ENCODE measurements around the gene CARD9.

Gene CARD9

GRCh38 chr9:136403538-136403914, 30.1 kb upstream of the CARD9 start:
- Histone ChIP-seq H3K79me2 (ENCODE audit: insufficient read depth, low read length) (peaks cover 11% of the 10 kb centered on the region), H3K27ac (ENCODE audit: low read depth, low read length, poor library complexity, severe bottlenecking) (no peak overlapping the region), H4K20me1 (ENCODE audit: insufficient read depth, low read length) (no peaks in the 10 kb centered on the region), H3K4me2 (ENCODE audit: low read length) (no peak overlapping the region), H3K9ac (ENCODE audit: low read length) (no peak overlapping the region), H3K9me3 (ENCODE audit: low read length) (no peaks in the 10 kb centered on the region), H3K4me3 (ENCODE audit: low read depth, low read length, poor library complexity, severe bottlenecking) (no peak overlapping the region), H3F3A (ENCODE audit: insufficient read depth, low read length) (no peaks in the 10 kb centered on the region), H3K4me1 (ENCODE audit: insufficient read depth, low read length, severe bottlenecking) (peaks cover 15% of the 10 kb centered on the region), H3K9me2 (ENCODE audit: low read depth, low read length) (no peaks in the 10 kb centered on the region), H3K36me3 (ENCODE audit: insufficient read depth, low read length) (peaks cover 70% of the 10 kb centered on the region), H3K27me3 (ENCODE audit: insufficient read depth, low read length) (no peaks in the 10 kb centered on the region), H2AFZ (ENCODE audit: low read length) (no peak overlapping the region)
- TF ChIP-seq EZH2 (IDR thresholded peaks at IDR 0.05; ENCODE audit: borderline replicate concordance, low read length) (no peak), CTCF (IDR thresholded peaks at IDR 0.05; ENCODE audit: low read length) (no peak)

- Histone ChIP-seq H3K27me3 (ENCODE audit: insufficient read depth, low read length) (no peaks in the 10 kb centered on the region), H3K4me1 (ENCODE audit: insufficient read depth, low read length, severe bottlenecking) (peaks cover 20% of the 10 kb centered on the region), H3F3A (ENCODE audit: insufficient read depth, low read length) (no peaks in the 10 kb centered on the region), H2AFZ (ENCODE audit: low read length) (no peak overlapping the region), H4K20me1 (ENCODE audit: insufficient read depth, low read length) (no peaks in the 10 kb centered on the region), H3K4me2 (ENCODE audit: low read length) (no peak overlapping the region), H3K79me2 (ENCODE audit: insufficient read depth, low read length) (peaks cover 18% of the 10 kb centered on the region), H3K4me3 (ENCODE audit: low read depth, low read length, poor library complexity, severe bottlenecking) (no peak overlapping the region), H3K9ac (ENCODE audit: low read length) (no peak overlapping the region), H3K36me3 (ENCODE audit: insufficient read depth, low read length) (peaks cover 66% of the 10 kb centered on the region), H3K9me2 (ENCODE audit: low read depth, low read length) (no peaks in the 10 kb centered on the region), H3K9me3 (ENCODE audit: low read length) (no peaks in the 10 kb centered on the region), H3K27ac (ENCODE audit: low read depth, low read length, poor library complexity, severe bottlenecking) (no peak overlapping the region)
- TF ChIP-seq EZH2 (IDR thresholded peaks at IDR 0.05; ENCODE audit: borderline replicate concordance, low read length) = no peak
- no peak for TF ChIP-seq CTCF (IDR thresholded peaks at IDR 0.05; ENCODE audit: low read length)
Measured at GRCh38 chr9:136402067-136402466, 28.6 kb upstream of the CARD9 start.

- H3K36me3 ChIP-seq (ENCODE audit: insufficient read depth, low read length) = peaks cover 66% of the 10 kb centered on the region
- TF ChIP-seq CTCF (IDR thresholded peaks at IDR 0.05; ENCODE audit: low read length) (no peak), EZH2 (IDR thresholded peaks at IDR 0.05; ENCODE audit: borderline replicate concordance, low read length) (no peak)
- H3K4me2 ChIP-seq (ENCODE audit: low read length) = no peak overlapping the region
- no peaks in the 10 kb centered on the region for H4K20me1 ChIP-seq (ENCODE audit: insufficient read depth, low read length)
- peaks cover 18% of the 10 kb centered on the region for H3K79me2 ChIP-seq (ENCODE audit: insufficient read depth, low read length)
- no peaks in the 10 kb centered on the region for H3K27me3 ChIP-seq (ENCODE audit: insufficient read depth, low read length)
- no peak overlapping the region for H2AFZ ChIP-seq (ENCODE audit: low read length)
- H3K9ac ChIP-seq (ENCODE audit: low read length) = no peak overlapping the region
- peaks cover 20% of the 10 kb centered on the region for H3K4me1 ChIP-seq (ENCODE audit: insufficient read depth, low read length, severe bottlenecking)
- no peak overlapping the region for H3K27ac ChIP-seq (ENCODE audit: low read depth, low read length, poor library complexity, severe bottlenecking)
- H3K4me3 ChIP-seq (ENCODE audit: low read depth, low read length, poor library complexity, severe bottlenecking) = no peak overlapping the region
- no peaks in the 10 kb centered on the region for H3K9me2 ChIP-seq (ENCODE audit: low read depth, low read length)
- H3F3A ChIP-seq (ENCODE audit: insufficient read depth, low read length) = no peaks in the 10 kb centered on the region
- no peaks in the 10 kb centered on the region for H3K9me3 ChIP-seq (ENCODE audit: low read length)
Measured at GRCh38 chr9:136401173-136401922, 27.9 kb upstream of the CARD9 start.

All from OCI-LY1 (cell line).